Naive thymus-derived CD4-positive, alpha-beta T cell (primary cell): ENCODE results near the gene DTL. TPM values are rescaled to one million over a fixed set of nuclear protein-coding genes. Genes with fewer than 3 reads are reported as not detected.

Source experiments
- ATAC-seq: fragments of 150-1000 bp; cut with Tn5 transposase; 2 replicates; pipeline ENCODE4 v1.10.0; 2021; ENCODE audit warnings: mild to moderate bottlenecking, moderate library complexity
- CTCF ChIA-PET: fragments of 350-600 bp; sonication (Branson Sonifier 250); formaldehyde crosslinking; loops from one replicate; lab custom pipeline; 2021; ENCODE audit warnings: antibody characterized with exemption; lab: Charles Lee
- POLR2A ChIA-PET: fragments of 350-600 bp; sonication (Branson Sonifier 250); formaldehyde crosslinking; loops from one replicate; lab custom pipeline; 2021; ENCODE audit warnings: antibody characterized with exemption, inconsistent platforms; lab: Charles Lee
- DNase-seq, 9 donors: peaks; one replicate each; pipeline versions ENCODE4 v3.0.0 to v3.0.0-alpha.2; 2020 to 2022; ENCODE audit warnings: mixed read lengths in 1 of 9
- H3K27ac ChIP-seq: one replicate; pipeline ENCODE4 v1.7.0; 2013; ENCODE audit warnings: mild to moderate bottlenecking, low read depth, low read length, moderate library complexity
- H3K27me3 ChIP-seq, 2 donors: one replicate each; pipeline ENCODE4 v1.7.0; 2013; ENCODE audit warnings: low read length in 2 of 2, mild to moderate bottlenecking in 2 of 2, moderate library complexity in 2 of 2; ENCODE audit not compliant: control insufficient read depth in 2 of 2, insufficient read depth in 2 of 2
- H3K36me3 ChIP-seq, 3 experiments: 1 replicate in 2 of 3; 2 replicates in 1 of 3; pipeline ENCODE4 v1.7.0; 2013; ENCODE audit warnings: low read length in 3 of 3, mild to moderate bottlenecking in 3 of 3, moderate library complexity in 1 of 3; ENCODE audit not compliant: insufficient read depth in 3 of 3, control insufficient read depth in 2 of 3
- H3K4me1 ChIP-seq, 2 donors: one replicate each; pipeline ENCODE4 v1.7.0; 2013; ENCODE audit warnings: low read length in 2 of 2, mild to moderate bottlenecking in 2 of 2, moderate library complexity in 1 of 2; ENCODE audit not compliant: control insufficient read depth in 2 of 2, insufficient read depth in 2 of 2
- H3K4me3 ChIP-seq: 2 replicates; pipeline ENCODE4 v1.7.0; 2013; ENCODE audit warnings: mild to moderate bottlenecking, low read length
- H3K9me3 ChIP-seq, 3 experiments: 1 replicate in 2 of 3; 2 replicates in 1 of 3; pipeline ENCODE4 v1.7.0; 2013; ENCODE audit warnings: low read length in 3 of 3; ENCODE audit not compliant: control insufficient read depth in 2 of 3
- H3K27ac Mint-ChIP-seq, 9 donors: one replicate each; pipeline ENCODE4 v1.8.0; 2020 to 2022; ENCODE audit warnings: mixed read lengths in 9 of 9, mild to moderate bottlenecking in 8 of 9, moderate library complexity in 5 of 9, inconsistent platforms in 2 of 9
- H3K27me3 Mint-ChIP-seq, 5 donors: one replicate each; pipeline ENCODE4 v1.8.0; 2021 to 2022; ENCODE audit warnings: mixed read lengths in 5 of 5, mild to moderate bottlenecking in 1 of 5
- H3K36me3 Mint-ChIP-seq, 5 donors: one replicate each; pipeline ENCODE4 v1.8.0; 2020 to 2022; ENCODE audit warnings: mixed read lengths in 5 of 5, mild to moderate bottlenecking in 3 of 5, inconsistent platforms in 1 of 5
- H3K4me1 Mint-ChIP-seq, 7 donors: one replicate each; pipeline ENCODE4 v1.8.0; 2020 to 2022; ENCODE audit warnings: mixed read lengths in 7 of 7, mild to moderate bottlenecking in 3 of 7, inconsistent platforms in 1 of 7
- H3K4me3 Mint-ChIP-seq, 10 donors: one replicate each; pipeline ENCODE4 v1.8.0; 2020 to 2022; ENCODE audit warnings: mild to moderate bottlenecking in 10 of 10, mixed read lengths in 10 of 10, moderate library complexity in 6 of 10, inconsistent platforms in 2 of 10
- H3K9me3 Mint-ChIP-seq, 11 donors: one replicate each; pipeline ENCODE4 v1.8.0; 2020 to 2022; ENCODE audit warnings: mixed read lengths in 11 of 11, mild to moderate bottlenecking in 4 of 11, inconsistent platforms in 1 of 11, moderate library complexity in 1 of 11
- intact Hi-C, 2 donors: fragments of 100-400 bp; cut with micrococcal nuclease; formaldehyde crosslinking; loops; one replicate each; pipeline ENCODE4 v1.15.1; 2023
- polyA plus RNA-seq, 2 donors: library from polyadenylated mRNA; unstranded; fragments of 300-500 nt; fragmentation: Illumina TruSeq; gene quantifications; one replicate each; pipeline ENCODE4 v1.2.3, GENCODE V29; 2021
- total RNA-seq, 6 experiments: library from RNA in 5 of 6; stranded (reverse) in 5 of 6; gene quantifications; 1 replicate in 5 of 6; 2 replicates in 1 of 6; pipeline ENCODE4 v1.2.3 and lab custom pipeline; 2021 to 2026

The DTL gene
- total and polyA plus RNA-seq, 7 experiments from 2014 or later, result 0.27 to 63.0 (median 0.56) TPM

GRCh38 chr1:212034516-212035122 is 929 bp upstream of the DTL start:
- Mint-ChIP-seq H3K9me3 (peaks cover 0 to 5% (median 0%) of the 10 kb centered on the region in 11 donors), H3K36me3 (peaks cover 0 to 27% (median 13%) of the 10 kb centered on the region in 5 donors), H3K27me3 (peaks cover 0 to 5% (median 0%) of the 10 kb centered on the region in 5 donors), H3K4me1 (peaks cover 18 to 67% (median 55%) of the 10 kb centered on the region in 7 donors), H3K4me3 (peak overlapping the region; percentile 86 to 100 (median 98)), H3K27ac (peak overlapping the region; percentile 95 to 99 (median 98))
- H3K4me1 ChIP-seq, result peaks cover 20 to 22% of the 10 kb centered on the region in 2 donors
- ChIA-PET POLR2A (interaction anchor here (1.1 to 3.1 kb wide), 3 partner anchors 252 to 398 kb away, joined by 3 to 29 read pairs (median 4); partner anchors contain the start of genes NENF and PPP2R5A), CTCF (interaction anchor here (0.5 to 2.9 kb wide), 11 partner anchors 8 to 422 kb away, joined by 3 to 25 read pairs (median 4); no protein-coding TSS in a partner anchor)
- ATAC-seq (no peak), DNase-seq (no peak)
- intact Hi-C loops, result loop anchor here (1.0 to 10.0 kb wide), 22 partner anchors 22 to 1017 kb away; partner anchors contain the start of genes ANGEL2 (in 2 of the 2), LPGAT1 (in 2 of the 2), NEK2 (in 2 of the 2) and NENF (in 2 of the 2)
- H3K27me3 ChIP-seq, result no peaks in the 10 kb centered on the region
- H3K9me3 ChIP-seq, result no peaks in the 10 kb centered on the region
- H3K4me3 ChIP-seq, result peak overlapping the region; percentile 99
- H3K36me3 ChIP-seq, result no peaks in the 10 kb centered on the region
- H3K27ac ChIP-seq, result peak overlapping the region; percentile 70

- no peak for ATAC-seq
- Mint-ChIP-seq H3K4me3 (peak overlapping the region; percentile 86 to 100 (median 98)), H3K36me3 (peaks cover 0 to 25% (median 9%) of the 10 kb centered on the region in 5 donors), H3K27ac (peak overlapping the region; percentile 95 to 99 (median 98)), H3K27me3 (peaks cover 0 to 10% (median 2%) of the 10 kb centered on the region in 5 donors), H3K4me1 (peaks cover 18 to 71% (median 56%) of the 10 kb centered on the region in 7 donors), H3K9me3 (peaks cover 0 to 5% (median 0%) of the 10 kb centered on the region in 11 donors)
- Histone ChIP-seq H3K4me1 (peaks cover 20 to 26% of the 10 kb centered on the region in 2 donors), H3K27ac (peak overlapping the region; percentile 70), H3K4me3 (peak overlapping the region; percentile 99), H3K9me3 (no peaks in the 10 kb centered on the region), H3K36me3 (no peaks in the 10 kb centered on the region), H3K27me3 (no peaks in the 10 kb centered on the region)
- ChIA-PET CTCF (interaction anchor here (0.6 to 2.9 kb wide), 17 partner anchors 9 to 1423 kb away, joined by 3 to 25 read pairs (median 5); partner anchors contain the start of gene NEK2), POLR2A (interaction anchor here (0.9 to 3.1 kb wide), 6 partner anchors 9 to 822 kb away, joined by 3 to 29 read pairs (median 3); partner anchors contain the start of genes FLVCR1, NENF and PPP2R5A)
- intact Hi-C loops, result loop anchor here (1.0 to 10.0 kb wide), 22 partner anchors 24 to 1015 kb away; partner anchors contain the start of genes ANGEL2 (in 2 of the 2), LPGAT1 (in 2 of the 2), NEK2 (in 2 of the 2) and NENF (in 2 of the 2)
- peak in 1 of 9 donors; percentile 13 for DNase-seq
Measured at GRCh38 chr1:212035835-212036605, 472 bp downstream of the DTL start.

- peaks cover 9 to 67% (median 42%) of the 10 kb centered on the region in 7 donors for H3K4me1 Mint-ChIP-seq
- Histone ChIP-seq H3K27me3 (no peaks in the 10 kb centered on the region), H3K9me3 (no peaks in the 10 kb centered on the region), H3K4me1 (peaks cover 15 to 26% of the 10 kb centered on the region in 2 donors), H3K27ac (no peak overlapping the region), H3K36me3 (no peaks in the 10 kb centered on the region), H3K4me3 (no peak overlapping the region)
- peaks cover 0 to 16% (median 0%) of the 10 kb centered on the region in 5 donors for H3K36me3 Mint-ChIP-seq
- POLR2A ChIA-PET, result no interaction called here
- peaks cover 0 to 10% (median 3%) of the 10 kb centered on the region in 5 donors for H3K27me3 Mint-ChIP-seq
- ATAC-seq (no peak), DNase-seq (no peak)
- CTCF ChIA-PET, result interaction anchor here (1.0 kb wide), 1 partner anchor 10 kb away, joined by 3 read pairs; no protein-coding TSS in a partner anchor
- peaks cover 0 to 5% (median 0%) of the 10 kb centered on the region in 11 donors for H3K9me3 Mint-ChIP-seq
- H3K27ac Mint-ChIP-seq, result peak overlapping the region in 1 of 9 donors; percentile 72
- H3K4me3 Mint-ChIP-seq, result peak overlapping the region in 1 of 10 donors; percentile 43
- intact Hi-C loops, result loop anchor here (5.0 to 10.0 kb wide), 5 partner anchors 206 to 819 kb away; partner anchors contain the start of genes FLVCR1 (in 1 of the 2), LPGAT1 (in 1 of the 2), NSL1 (in 1 of the 2) and TATDN3 (in 1 of the 2)
Measured at GRCh38 chr1:212037900-212038299, 2.4 kb downstream of the DTL start.

GRCh38 chr1:212039622-212040021 is 4.1 kb downstream of the DTL start:
- POLR2A ChIA-PET, result no interaction called here
- H3K36me3 Mint-ChIP-seq, result peaks cover 0 to 12% (median 0%) of the 10 kb centered on the region in 5 donors
- intact Hi-C loops, result loop anchor here (5.0 to 10.0 kb wide), 5 partner anchors 207 to 818 kb away; partner anchors contain the start of genes FLVCR1 (in 1 of the 2), LPGAT1 (in 1 of the 2), NSL1 (in 1 of the 2) and TATDN3 (in 1 of the 2)

GRCh38 chr1:212040629-212041412 is 5.3 kb downstream of the DTL start:
- CTCF ChIA-PET, result interaction anchor here (1.6 kb wide), 1 partner anchor 30 kb away, joined by 3 read pairs; no protein-coding TSS in a partner anchor
- Histone ChIP-seq H3K4me1 (peaks cover 8 to 9% of the 10 kb centered on the region in 2 donors), H3K27ac (no peak overlapping the region), H3K4me3 (peak overlapping the region; percentile 10), H3K9me3 (no peaks in the 10 kb centered on the region), H3K27me3 (no peaks in the 10 kb centered on the region), H3K36me3 (no peaks in the 10 kb centered on the region)
- POLR2A ChIA-PET, result no interaction called here
- Mint-ChIP-seq H3K27ac (peak overlapping the region in 1 of 9 donors; percentile 59), H3K27me3 (peaks cover 0 to 10% (median 1%) of the 10 kb centered on the region in 5 donors), H3K4me3 (peak overlapping the region in 5 of 10 donors; percentile 15 to 75 (median 34)), H3K4me1 (peaks cover 0 to 65% (median 20%) of the 10 kb centered on the region in 7 donors), H3K36me3 (peaks cover 0 to 21% (median 0%) of the 10 kb centered on the region in 5 donors), H3K9me3 (no peaks in the 10 kb centered on the region)
- DNase-seq (no peak), ATAC-seq (peak; percentile 34)
- intact Hi-C loops, result no loop called here

More at GRCh38 chr1:212039622-212040021, 4.1 kb downstream of the DTL start:
- Mint-ChIP-seq H3K4me1 (peaks cover 0 to 61% (median 30%) of the 10 kb centered on the region in 7 donors), H3K9me3 (peaks cover 0 to 5% (median 0%) of the 10 kb centered on the region in 11 donors), H3K4me3 (no peak overlapping the region), H3K27me3 (peaks cover 0 to 10% (median 3%) of the 10 kb centered on the region in 5 donors), H3K27ac (no peak overlapping the region)
- ATAC-seq (no peak), DNase-seq (no peak)
- Histone ChIP-seq H3K4me1 (peaks cover 11 to 12% of the 10 kb centered on the region in 2 donors), H3K36me3 (no peaks in the 10 kb centered on the region), H3K27ac (no peak overlapping the region), H3K4me3 (no peak overlapping the region), H3K9me3 (no peaks in the 10 kb centered on the region), H3K27me3 (no peaks in the 10 kb centered on the region)
- CTCF ChIA-PET, result interaction anchor here (1.6 kb wide), 1 partner anchor 31 kb away, joined by 3 read pairs; no protein-coding TSS in a partner anchor
